ENCODE measurements around the gene ERMAP.

DNA sequence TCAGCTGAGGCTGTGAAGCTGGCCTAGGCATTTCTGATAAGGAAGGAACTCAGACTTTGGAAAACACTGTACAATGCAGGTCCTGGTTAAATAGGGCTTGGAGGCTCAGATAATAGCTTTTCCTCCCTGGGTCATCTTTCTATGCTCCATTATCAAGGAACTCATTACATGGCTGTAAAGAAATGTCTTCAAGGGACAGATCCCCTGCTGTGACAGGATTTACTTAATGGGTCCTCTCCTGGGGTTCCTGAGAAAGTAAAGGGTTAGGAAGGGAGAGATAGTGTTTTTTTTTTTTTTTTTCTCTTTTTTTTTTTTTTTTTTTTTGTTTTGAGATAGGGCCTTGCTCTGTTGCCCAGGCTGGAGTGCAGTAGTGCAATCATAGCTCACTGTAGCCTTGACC, 14.4 kb downstream of the ERMAP start:
- TF ChIP-seq CTCF (IDR thresholded peaks at IDR 0.05 in 2 of 3, conservative IDR thresholded peaks at IDR 0.05 in 1 of 3; ENCODE audit: control insufficient read depth in 2 of 3, extremely low read depth in 1 of 3, insufficient read depth in 1 of 3, low read depth in 3 of 3, low read length in 3 of 3) (no peak), NFXL1 (IDR thresholded peaks at IDR 0.05; ENCODE audit: borderline replicate concordance) (no peak), TCF12 (IDR thresholded peaks at IDR 0.05; ENCODE audit: low read depth, low read length) (no peak), POLR2AphosphoS5 (IDR thresholded peaks at IDR 0.05; ENCODE audit: low read length) (no peak), FOXK2 (IDR thresholded peaks at IDR 0.05) (no peak), TAF1 (IDR thresholded peaks at IDR 0.05; ENCODE audit: borderline replicate concordance, low read depth, low read length) (no peak), CREB1 (IDR thresholded peaks at IDR 0.05; ENCODE audit: low read depth) (no peak), RELB (IDR thresholded peaks at IDR 0.05; ENCODE audit: low read depth) (no peak)
